Tracheal epithelial cell (primary cell): ENCODE measurements around the gene POU4F2. TPM values are rescaled to one million over a fixed set of nuclear protein-coding genes. Genes with fewer than 3 reads are reported as not detected.

Experiments
- total RNA-seq: library from RNA; depleted of rRNA; stranded (reverse); fragments of >200 nt; gene quantifications from 2 replicates; pipeline ENCODE4 v1.2.1, GENCODE V29; 2014

Gene POU4F2
- total RNA-seq = not detected in 2 replicates

GRCh38 chr4:146638786-146639505 lies at the start of gene POU4F2:
POU4F2 (plus strand) TSS chr4:146638893; CDS start chr4:146639141, 248 bp downstream.

Other genes starting within 250 kb of the POU4F2 start
- gene SLC10A7, start 117.0 kb upstream of the POU4F2 start, total RNA-seq = 3.9 and 4.0 TPM in 2 replicates